Ureter (tissue), 1 donor: ENCODE results near the gene CDH1. TPM values are rescaled to one million over a fixed set of nuclear protein-coding genes. Genes with fewer than 3 reads are reported as not detected.

Source experiments
- DNase-seq: peaks from one replicate; pipeline ENCODE4 v3.0.0-alpha.2; 2020; ENCODE audit warnings: low spot score
- total RNA-seq: library from RNA; stranded (reverse); gene quantifications from one replicate; pipeline ENCODE4 v1.2.4, GENCODE V29; 2023
- donor health status: DM: yes; HTN: yes; CAD: no.

Gene CDH1
- total RNA-seq, 1 donor from 2014 or later = 428 TPM

GRCh38 chr16:68732042-68732680 is 4.9 kb upstream of the CDH1 start:
- DNase-seq = peak; percentile 70

GRCh38 chr16:68732741-68733399 is 4.2 kb upstream of the CDH1 start:
- DNase-seq = no peak

DNA sequence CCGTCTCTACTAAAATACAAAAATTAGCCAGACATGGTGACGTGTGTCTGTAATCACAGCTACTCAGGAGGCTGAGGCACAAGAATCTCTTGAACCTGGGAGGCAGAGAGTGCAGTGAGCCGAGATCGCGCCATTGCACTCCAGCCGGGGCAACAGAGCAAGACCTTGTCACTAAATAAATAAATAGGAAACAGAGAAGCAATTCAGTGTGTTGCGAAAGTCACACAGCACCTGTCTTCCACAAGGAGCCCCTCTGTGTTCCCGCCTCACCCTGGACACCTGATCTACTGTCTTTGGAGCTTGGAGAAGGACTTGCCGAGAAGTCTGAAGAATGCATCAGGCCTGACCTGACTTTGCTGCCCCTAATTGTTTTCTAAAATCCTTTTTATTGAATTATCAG is 3.5 kb upstream of the CDH1 start:
- DNase-seq = no peak

GRCh38 chr16:68734782-68735181 is 2.3 kb upstream of the CDH1 start:
- DNase-seq = no peak

DNA sequence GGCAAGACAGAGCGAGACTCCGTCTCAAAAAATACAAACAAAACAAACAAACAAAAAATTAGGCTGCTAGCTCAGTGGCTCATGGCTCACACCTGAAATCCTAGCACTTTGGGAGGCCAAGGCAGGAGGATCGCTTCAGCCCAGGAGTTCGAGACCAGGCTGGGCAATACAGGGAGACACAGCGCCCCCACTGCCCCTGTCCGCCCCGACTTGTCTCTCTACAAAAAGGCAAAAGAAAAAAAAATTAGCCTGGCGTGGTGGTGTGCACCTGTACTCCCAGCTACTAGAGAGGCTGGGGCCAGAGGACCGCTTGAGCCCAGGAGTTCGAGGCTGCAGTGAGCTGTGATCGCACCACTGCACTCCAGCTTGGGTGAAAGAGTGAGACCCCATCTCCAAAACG is 531 bp upstream of the CDH1 start:
- DNase-seq = no peak

- DNase-seq = peak; percentile 64
Measured at GRCh38 chr16:68737730-68738629, 888 bp downstream of the CDH1 start.

DNA sequence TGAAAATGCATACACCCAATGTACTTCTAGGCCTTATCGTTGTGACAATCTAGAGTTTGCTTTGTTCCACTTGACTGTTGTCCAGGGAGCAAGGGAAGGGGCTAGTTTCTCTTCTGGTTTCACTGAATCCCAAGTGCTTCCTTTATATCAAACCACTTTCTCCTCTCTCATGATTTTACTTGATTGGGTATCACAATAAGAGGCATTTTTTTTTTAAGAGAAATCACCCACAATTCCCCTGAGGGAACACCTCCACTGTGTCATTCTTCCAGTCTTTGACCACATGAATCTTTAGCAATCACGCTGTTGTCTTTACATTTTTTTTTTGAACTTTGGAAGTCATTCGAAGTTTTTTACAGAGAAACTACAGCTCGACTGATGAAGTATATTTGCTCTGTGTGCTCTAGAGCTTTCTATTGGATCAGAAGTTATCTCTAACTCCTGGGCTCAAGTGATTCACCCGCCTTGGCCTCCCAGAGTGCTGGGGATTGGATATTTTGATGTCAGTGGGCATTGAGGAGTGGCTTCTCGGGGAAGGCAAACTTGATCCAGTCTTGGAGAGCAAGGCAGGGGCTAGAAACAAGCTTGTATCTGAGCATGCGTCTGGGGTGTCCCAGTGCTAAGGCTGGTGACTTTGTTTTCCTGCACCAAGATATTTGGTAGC is 3.0 kb downstream of the CDH1 start:
- no peak for DNase-seq

DNA sequence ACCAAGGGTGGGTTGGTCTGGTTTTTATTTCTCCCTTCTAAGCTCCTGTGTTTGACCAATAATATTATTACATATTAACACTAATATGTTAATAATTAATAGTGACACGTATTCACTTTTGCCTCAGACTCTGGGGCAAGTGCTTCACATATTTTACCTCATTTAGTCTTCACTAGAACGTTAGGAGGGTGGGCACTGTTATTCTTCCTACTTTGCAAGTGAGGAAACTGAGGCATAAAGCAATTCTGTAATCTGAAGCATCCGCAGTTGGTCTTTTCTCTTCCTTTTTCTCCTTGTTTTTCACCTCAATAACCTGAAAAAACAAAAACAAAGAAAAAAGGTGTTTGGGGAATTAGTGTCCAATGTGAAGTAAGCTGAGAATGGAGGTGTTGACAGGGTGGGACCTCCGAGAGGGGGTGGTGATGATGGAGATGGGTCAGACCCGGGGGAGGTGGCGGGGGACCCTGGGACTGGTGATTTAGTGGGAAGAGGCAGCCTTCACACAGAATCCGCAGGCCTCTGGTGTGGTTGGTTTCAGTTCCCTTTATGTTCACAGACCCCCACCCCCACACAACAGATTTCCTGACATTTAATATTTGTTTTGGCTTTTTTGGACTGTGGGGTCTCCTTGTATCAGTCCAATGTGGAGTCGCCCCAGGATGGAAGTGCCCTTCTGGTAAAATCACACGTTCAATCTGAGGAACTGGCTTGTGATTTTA is 3.7 kb downstream of the CDH1 start:
- no peak for DNase-seq

DNA sequence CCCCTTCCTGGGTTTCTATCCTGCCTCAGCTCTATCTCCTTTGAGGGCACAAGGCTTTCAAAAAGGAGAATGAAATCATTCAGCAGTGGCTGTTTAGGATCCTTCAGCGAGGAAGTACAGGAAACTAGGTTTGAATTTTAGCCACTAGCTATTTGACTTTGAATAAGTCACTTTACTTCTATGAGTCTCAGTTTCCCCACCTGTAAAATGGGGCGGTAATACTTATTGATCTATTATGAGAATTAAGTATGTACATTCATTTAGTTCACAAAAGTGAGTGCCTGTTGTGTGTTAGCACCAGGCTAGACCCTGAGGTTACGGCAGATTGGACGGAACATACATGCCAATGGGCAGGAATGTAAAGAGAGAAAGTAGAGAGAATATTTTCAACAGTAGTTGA is 6.6 kb downstream of the CDH1 start:
- DNase-seq = no peak

- DNase-seq = peak; percentile 87
Measured at GRCh38 chr16:68744744-68745280, 7.7 kb downstream of the CDH1 start.

- no peak for DNase-seq
Measured at GRCh38 chr16:68746951-68747350, 9.9 kb downstream of the CDH1 start.

DNA sequence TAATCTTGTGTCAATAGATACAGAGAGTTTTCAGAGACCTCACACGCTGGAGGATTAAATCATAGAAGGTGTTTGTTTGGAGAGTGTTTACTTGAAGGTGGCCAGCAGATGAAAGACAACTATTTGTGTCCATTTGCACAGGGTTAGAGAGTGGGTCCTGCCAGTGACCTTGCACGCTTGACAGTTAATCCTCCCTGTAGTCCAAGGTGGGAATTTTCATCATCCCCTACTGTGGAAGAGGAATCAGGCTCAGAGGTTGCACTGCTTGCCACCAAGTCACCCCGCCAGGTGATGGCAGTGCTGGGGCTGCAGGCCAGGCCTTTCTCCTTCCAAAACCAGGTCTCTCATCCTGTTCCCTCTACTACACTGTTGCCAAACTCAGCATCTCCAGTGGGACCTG is 12.3 kb downstream of the CDH1 start:
- DNase-seq = no peak

GRCh38 chr16:68750193-68750695 is 13.2 kb downstream of the CDH1 start:
- DNase-seq = no peak

- no peak for DNase-seq
Measured at GRCh38 chr16:68751160-68751559, 14.1 kb downstream of the CDH1 start.

DNA sequence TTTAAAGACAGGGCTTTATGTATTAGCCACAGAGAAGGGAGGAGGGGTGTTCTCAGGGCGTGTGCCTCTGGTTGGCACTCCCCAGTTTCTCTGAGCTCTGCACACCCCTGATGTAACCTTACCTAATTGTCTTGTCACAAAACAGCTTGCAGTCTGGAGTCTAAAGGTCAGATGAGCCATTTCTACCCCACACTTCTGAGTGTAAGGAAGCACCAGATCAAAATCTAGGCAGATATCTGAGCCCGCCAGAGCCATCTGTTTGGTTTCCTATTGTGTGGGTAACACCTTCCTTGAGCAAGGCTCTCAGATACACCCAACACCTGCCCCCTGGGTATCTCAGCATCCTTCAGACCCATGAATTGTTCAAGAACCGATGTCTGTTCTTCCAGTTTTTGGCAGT is 15.5 kb downstream of the CDH1 start:
- no peak for DNase-seq

- DNase-seq = no peak
Measured at GRCh38 chr16:68754084-68754792, 17.1 kb downstream of the CDH1 start.

DNA sequence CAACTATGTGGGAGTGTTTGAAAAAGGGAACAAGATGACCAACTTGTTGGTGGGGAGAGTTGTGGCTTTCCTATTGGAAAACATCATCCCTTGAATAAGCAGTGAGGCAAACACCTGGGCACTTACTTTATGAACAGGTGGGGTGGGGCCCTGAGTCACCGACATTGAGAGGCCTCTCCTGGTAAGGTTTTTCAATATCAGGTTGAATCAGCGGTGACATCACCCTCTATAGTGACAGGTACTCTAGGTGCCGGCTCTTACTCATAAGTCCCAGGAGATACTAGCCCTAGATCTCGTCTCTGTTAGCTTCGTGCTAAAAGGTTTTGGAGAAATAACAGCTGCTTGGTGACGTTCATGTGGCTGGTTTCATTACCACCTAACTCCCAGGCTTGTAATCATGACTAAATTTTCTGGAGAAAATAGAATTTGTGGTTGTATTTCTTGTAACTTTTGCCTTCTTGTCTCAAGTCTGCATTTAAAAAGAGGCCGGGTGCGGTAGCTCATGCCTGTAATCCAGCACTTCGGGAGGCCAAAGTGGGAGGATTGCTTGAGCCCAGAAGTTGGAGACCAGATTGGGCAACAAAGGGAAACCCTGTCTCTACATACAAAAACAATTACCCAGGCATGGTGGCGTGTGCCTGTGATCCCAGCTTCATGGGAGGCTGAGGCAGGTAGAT is 19.3 kb downstream of the CDH1 start:
- DNase-seq = peak; percentile 58

DNA sequence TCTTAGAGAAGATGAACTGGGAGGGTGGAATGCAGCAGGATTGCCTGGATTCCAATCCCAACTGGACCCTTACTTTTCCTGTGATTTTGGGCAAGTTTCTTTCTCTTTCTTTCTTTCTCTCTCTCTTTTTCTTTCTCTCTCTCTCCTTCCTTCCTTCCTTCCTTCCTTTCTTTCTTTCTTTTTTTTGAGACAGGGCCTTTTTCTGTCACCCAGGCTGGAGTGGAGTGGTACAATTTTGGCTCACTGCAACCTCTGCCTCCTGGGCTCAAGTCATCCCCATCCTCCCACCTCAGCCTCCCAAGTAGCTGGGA is 20.5 kb downstream of the CDH1 start:
- no peak for DNase-seq

GRCh38 chr16:68759062-68759461 is 22.0 kb downstream of the CDH1 start:
- DNase-seq = no peak

- DNase-seq = no peak
Measured at GRCh38 chr16:68760671-68761275, 23.7 kb downstream of the CDH1 start.
